HG02852 (cell line): ENCODE measurements around the gene ZNF331.

Source experiments
- ATAC-seq: cut with Tn5 transposase; IDR thresholded peaks from one replicate; pipeline ENCODE4 v1.9.1; 2021; ENCODE audit warnings: mild to moderate bottlenecking, moderate library complexity; ENCODE audit not compliant: unreplicated experiment

ZNF331 gene

GRCh38 chr19:53624771-53625545 lies 87.0 kb downstream of the ZNF331 start:
- ATAC-seq = no peak

GRCh38 chr19:53626486-53626885 lies 88.5 kb downstream of the ZNF331 start:
- ATAC-seq = no peak

GRCh38 chr19:53626976-53627375 lies 89.0 kb downstream of the ZNF331 start:
- no peak for ATAC-seq
